CD4-positive, alpha-beta T cell treated with Interleukin-21 for 1 hour (primary cell): ENCODE data around the gene VILL.

ENCODE experiments used
- DNase-seq: peaks from one replicate; pipeline ENCODE4 v3.0.0-alpha.2; 2020

The VILL gene

GRCh38 chr3:37990527-37990926 is at the start of gene VILL:
Gene VILL (plus strand): TSS chr3:37990786. CDS start chr3:37993673, 2,887 bp downstream.
- no peak for DNase-seq

GRCh38 chr3:37941608-37942508 is 48.7 kb upstream of the VILL start:
- no peak for DNase-seq

GRCh38 chr3:37942646-37943045 is 47.9 kb upstream of the VILL start:
- DNase-seq: no peak

- no peak for DNase-seq
These were observed 47.5 kb upstream of the VILL start for GRCh38 chr3:37943126-37943525.

- DNase-seq: no peak
These were observed 46.8 kb upstream of the VILL start for GRCh38 chr3:37943631-37944314.

- DNase-seq: no peak
These were observed 46.2 kb upstream of the VILL start for GRCh38 chr3:37944391-37944842.

GRCh38 chr3:37945156-37945806 is 45.3 kb upstream of the VILL start:
- no peak for DNase-seq

GRCh38 chr3:37945807-37946530 is 44.6 kb upstream of the VILL start:
- DNase-seq: no peak

- DNase-seq: no peak
These were observed 44.1 kb upstream of the VILL start for GRCh38 chr3:37946531-37946889.

GRCh38 chr3:37949866-37950265 is 40.7 kb upstream of the VILL start:
- DNase-seq: no peak

GRCh38 chr3:37952564-37952963 is 38.0 kb upstream of the VILL start:
- no peak for DNase-seq

GRCh38 chr3:37953226-37953625 is 37.4 kb upstream of the VILL start:
- no peak for DNase-seq

GRCh38 chr3:37953707-37954394 is 36.7 kb upstream of the VILL start:
- DNase-seq: no peak

GRCh38 chr3:37954881-37955280 is 35.7 kb upstream of the VILL start:
- no peak for DNase-seq

GRCh38 chr3:37955918-37956707 is 34.5 kb upstream of the VILL start:
- DNase-seq: no peak

GRCh38 chr3:37956723-37957538 is 33.7 kb upstream of the VILL start:
- DNase-seq: no peak

- DNase-seq: no peak
These were observed 33.0 kb upstream of the VILL start for GRCh38 chr3:37957539-37957936.

- DNase-seq: no peak
These were observed 28.8 kb upstream of the VILL start for GRCh38 chr3:37961622-37962431.

- DNase-seq: no peak
These were observed 27.6 kb upstream of the VILL start for GRCh38 chr3:37963016-37963415.

GRCh38 chr3:37963635-37964034 is 27.0 kb upstream of the VILL start:
- no peak for DNase-seq
